ENCODE measurements around the gene NF1.

NF1 gene

DNA sequence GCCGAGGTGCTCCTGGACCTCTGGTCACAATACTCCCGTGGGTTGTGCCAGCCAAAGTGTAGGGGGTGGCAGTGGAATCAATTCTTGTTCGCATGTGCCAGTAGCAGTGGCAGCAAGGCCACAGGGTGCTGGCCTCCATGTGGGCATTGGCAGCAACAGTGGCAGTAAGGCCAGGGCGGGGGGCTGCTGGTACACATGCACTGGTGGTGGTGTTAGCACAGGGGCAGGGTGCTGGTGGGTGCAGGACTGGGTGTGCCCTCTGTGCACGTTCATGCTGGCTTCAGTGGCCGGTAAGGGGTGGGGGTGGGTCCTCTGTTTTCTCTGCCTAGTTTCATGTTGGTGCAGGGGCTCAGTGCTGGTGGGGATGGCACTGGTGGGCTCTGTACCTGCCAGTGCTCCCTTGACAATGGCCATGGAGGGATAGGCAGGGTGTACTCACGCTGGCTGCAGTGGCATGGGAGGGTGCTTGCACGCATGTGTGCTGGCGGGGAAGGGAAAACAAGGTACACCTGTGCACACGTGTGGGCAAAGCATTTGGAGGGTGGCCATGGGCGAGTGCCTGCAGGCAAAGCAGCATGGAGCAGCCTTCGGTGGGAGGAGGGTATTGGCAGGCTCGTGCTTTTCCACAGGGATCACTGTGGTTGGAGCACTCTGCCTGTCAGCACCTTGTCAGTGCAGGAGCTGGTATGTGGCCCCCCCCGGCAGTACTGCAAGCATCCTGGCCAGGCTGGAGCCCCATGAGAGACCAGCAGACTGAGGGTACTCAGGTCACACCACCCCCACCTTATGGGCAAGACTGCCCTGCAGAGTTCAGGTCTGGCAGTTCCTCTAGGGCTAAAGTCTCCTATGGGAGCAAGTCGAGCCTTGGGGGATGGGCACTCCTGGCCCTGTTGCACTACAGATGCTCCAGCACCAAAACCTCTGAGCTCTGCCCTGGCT is 35.8 kb downstream of the NF1 start:
- TF ChIP-seq, protein P1, sequence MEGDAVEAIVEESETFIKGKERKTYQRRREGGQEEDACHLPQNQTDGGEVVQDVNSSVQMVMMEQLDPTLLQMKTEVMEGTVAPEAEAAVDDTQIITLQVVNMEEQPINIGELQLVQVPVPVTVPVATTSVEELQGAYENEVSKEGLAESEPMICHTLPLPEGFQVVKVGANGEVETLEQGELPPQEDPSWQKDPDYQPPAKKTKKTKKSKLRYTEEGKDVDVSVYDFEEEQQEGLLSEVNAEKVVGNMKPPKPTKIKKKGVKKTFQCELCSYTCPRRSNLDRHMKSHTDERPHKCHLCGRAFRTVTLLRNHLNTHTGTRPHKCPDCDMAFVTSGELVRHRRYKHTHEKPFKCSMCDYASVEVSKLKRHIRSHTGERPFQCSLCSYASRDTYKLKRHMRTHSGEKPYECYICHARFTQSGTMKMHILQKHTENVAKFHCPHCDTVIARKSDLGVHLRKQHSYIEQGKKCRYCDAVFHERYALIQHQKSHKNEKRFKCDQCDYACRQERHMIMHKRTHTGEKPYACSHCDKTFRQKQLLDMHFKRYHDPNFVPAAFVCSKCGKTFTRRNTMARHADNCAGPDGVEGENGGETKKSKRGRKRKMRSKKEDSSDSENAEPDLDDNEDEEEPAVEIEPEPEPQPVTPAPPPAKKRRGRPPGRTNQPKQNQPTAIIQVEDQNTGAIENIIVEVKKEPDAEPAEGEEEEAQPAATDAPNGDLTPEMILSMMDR (conservative IDR thresholded peaks at IDR 0.05; ENCODE audit: low read depth, low read length): no peak
- DNase-seq (ENCODE audit: low read depth): no peak
- no peak overlapping the region for H3K4me3 ChIP-seq (ENCODE audit: low read length)

DNA sequence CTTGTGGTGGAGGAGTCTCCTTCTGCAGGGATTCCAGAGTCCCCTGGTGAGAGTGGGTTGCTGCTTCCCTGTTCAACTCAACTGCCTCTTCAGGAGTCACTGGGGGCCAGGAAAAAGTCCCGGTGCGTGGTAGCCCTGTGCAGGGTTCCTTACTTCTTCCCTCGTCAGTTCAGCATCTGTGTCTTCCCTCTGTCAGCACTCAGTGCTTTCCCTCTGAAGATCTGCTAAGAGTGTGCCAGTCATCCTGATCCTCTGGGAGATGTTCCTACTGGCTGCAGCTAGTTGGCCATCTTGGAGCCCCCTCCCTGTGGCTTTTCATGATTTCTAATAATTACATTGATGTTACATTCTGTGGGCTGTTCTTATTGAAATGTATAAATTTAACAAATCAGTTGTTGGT is 36.5 kb downstream of the NF1 start:
- DNase-seq (ENCODE audit: low read depth): no peak
- no peak overlapping the region for H3K4me3 ChIP-seq (ENCODE audit: low read length)
- TF ChIP-seq, protein P1 (conservative IDR thresholded peaks at IDR 0.05; ENCODE audit: low read depth, low read length): no peak

DNA sequence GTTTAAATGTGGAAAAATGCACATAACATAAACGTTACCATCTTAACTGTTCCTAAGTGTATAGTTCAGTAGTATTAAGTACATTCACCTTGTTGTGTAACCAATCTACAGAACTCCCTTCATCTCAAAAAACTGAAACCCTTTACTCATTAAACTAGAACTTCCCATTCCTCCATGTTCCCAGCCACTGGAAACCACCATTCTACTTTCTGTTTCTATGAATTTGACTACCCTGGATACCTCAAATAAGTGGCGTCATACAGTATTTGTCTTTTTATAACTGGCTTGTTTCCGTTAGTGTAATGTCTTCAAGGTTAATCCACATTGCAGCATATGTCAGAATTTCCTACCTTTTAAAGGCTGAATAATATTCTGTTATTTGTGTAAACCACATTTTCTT is 38.2 kb downstream of the NF1 start:
- TF ChIP-seq, protein P1 (conservative IDR thresholded peaks at IDR 0.05; ENCODE audit: low read depth, low read length): no peak
- H3K4me3 ChIP-seq (ENCODE audit: low read length): no peak overlapping the region
- DNase-seq (ENCODE audit: low read depth): no peak

DNA sequence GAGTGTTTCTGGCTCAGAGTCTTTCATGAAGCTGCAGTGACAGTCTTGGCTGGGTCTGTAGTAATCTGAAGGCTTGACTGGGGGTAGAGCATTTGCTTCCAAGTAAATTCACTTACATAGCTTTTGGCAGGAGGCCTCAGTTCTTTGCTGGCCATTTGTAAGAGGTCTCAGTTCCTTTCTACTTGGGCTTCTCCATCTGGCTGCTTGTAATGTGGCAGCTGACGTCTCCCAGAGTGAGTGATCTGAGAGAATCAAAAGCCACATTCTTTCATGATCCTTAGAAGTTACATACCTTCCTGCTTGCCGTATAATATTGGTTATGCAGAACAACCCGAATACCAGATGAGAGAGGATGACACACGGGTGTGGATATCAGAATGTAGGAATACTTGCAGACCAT is 39.8 kb downstream of the NF1 start:
- TF ChIP-seq, protein P1 (conservative IDR thresholded peaks at IDR 0.05; ENCODE audit: low read depth, low read length): no peak
- no peak overlapping the region for H3K4me3 ChIP-seq (ENCODE audit: low read length)
- no peak for DNase-seq (ENCODE audit: low read depth)

DNA sequence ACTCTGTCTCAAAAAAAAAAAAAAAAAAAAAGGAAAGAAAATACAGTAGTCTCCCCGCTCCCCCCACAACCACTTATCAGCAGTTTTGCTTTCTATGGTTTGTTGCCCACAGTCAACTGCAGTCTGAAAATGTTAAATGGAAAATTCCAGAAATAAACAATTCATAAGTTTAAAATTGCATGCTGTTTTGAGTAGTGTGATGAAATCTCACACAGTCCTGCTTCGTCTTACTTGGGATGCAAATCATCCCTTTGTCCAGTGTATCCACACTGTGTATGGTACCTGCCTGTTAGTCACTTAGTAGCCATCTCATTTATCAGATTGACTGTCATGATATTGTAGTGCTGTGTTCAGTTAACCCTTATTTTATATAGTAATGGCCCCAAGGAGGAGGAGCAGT is 41.5 kb downstream of the NF1 start:
- no peak for DNase-seq (ENCODE audit: low read depth)
- no peak overlapping the region for H3K4me3 ChIP-seq (ENCODE audit: low read length)
- TF ChIP-seq, protein P1 (conservative IDR thresholded peaks at IDR 0.05; ENCODE audit: low read depth, low read length): no peak

DNA sequence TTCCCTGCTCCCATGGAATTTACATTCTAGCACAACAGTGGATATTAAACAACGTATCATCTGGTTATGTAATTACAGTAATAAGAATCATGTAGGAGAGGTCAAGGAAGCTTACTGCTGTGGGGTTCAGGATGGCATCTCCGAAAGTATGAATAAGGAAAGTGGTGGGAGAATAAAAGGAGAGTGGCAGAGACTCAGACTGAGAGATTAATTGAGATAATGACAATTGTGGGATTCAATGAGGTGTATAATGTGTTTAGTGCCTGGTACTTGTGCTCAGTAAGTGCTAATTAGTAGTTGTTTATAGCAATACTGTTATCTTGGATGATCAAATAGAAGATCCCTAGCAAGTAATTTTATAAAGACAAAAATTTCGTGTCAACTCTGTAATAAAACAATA is 45.3 kb downstream of the NF1 start:
- no peak overlapping the region for H3K4me3 ChIP-seq (ENCODE audit: low read length)
- DNase-seq (ENCODE audit: low read depth): no peak
- TF ChIP-seq, protein P1 (conservative IDR thresholded peaks at IDR 0.05; ENCODE audit: low read depth, low read length): no peak

DNA sequence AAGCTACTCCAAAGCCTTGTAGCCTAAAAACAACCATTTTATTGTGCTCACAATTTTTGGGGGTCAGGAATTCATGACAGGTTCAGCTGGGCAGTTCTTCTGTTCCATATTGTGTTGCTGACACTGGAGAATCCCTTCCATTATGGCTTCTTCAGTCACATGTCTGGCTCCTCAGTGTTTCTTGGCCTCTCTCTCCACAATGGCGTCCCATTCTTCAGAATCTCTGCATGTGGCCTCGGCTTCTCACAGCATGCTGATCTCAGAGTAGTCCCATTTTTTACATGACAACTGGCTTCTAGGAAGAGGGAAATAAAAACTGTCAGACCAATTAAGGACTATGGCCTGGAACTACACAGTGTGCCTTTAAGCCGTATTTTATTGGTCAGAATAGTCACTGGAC is 49.7 kb downstream of the NF1 start:
- no peak for DNase-seq (ENCODE audit: low read depth)
- TF ChIP-seq, protein P1 (conservative IDR thresholded peaks at IDR 0.05; ENCODE audit: low read depth, low read length): no peak
- no peak overlapping the region for H3K4me3 ChIP-seq (ENCODE audit: low read length)
